Duodenal mucosa (tissue), 2 donors: ENCODE results near the gene PATJ.

Source experiments
- H3K27ac ChIP-seq: one replicate; pipeline ENCODE4 v1.7.0; 2013; ENCODE audit warnings: low read depth, low read length
- H3K27me3 ChIP-seq, 2 donors: one replicate each; pipeline ENCODE4 v1.7.0; 2013; ENCODE audit warnings: low read length in 2 of 2, control low read depth in 1 of 2; ENCODE audit not compliant: insufficient read depth in 2 of 2, control insufficient read depth in 1 of 2
- H3K36me3 ChIP-seq, 2 donors: one replicate each; pipeline ENCODE4 v1.7.0; 2013; ENCODE audit warnings: low read length in 2 of 2, control low read depth in 1 of 2; ENCODE audit not compliant: insufficient read depth in 2 of 2, control insufficient read depth in 1 of 2
- H3K4me1 ChIP-seq, 2 donors: one replicate each; pipeline ENCODE4 v1.7.0; 2013; ENCODE audit warnings: low read length in 2 of 2, control low read depth in 1 of 2; ENCODE audit not compliant: insufficient read depth in 2 of 2, control insufficient read depth in 1 of 2
- H3K4me3 ChIP-seq, 2 donors: one replicate each; pipeline ENCODE4 v1.7.0; 2013; ENCODE audit warnings: low read length in 2 of 2, low read depth in 1 of 2
- H3K9ac ChIP-seq, 2 donors: one replicate each; pipeline ENCODE4 v1.7.0; 2013; ENCODE audit warnings: low read length in 2 of 2, low read depth in 1 of 2
- H3K9me3 ChIP-seq, 2 donors: one replicate each; pipeline ENCODE4 v1.7.0; 2013; ENCODE audit warnings: low read length in 2 of 2, control low read depth in 1 of 2; ENCODE audit not compliant: control insufficient read depth in 1 of 2

Gene PATJ

GRCh38 chr1:61997123-61997522 lies 254.8 kb downstream of the PATJ start:
- no peaks in the 10 kb centered on the region for H3K4me1 ChIP-seq
- H3K27me3 ChIP-seq: no peaks in the 10 kb centered on the region
- no peak overlapping the region for H3K27ac ChIP-seq
- no peak overlapping the region for H3K9ac ChIP-seq
- H3K36me3 ChIP-seq: peaks cover 9 to 11% of the 10 kb centered on the region in 2 donors
- H3K9me3 ChIP-seq: no peaks in the 10 kb centered on the region
- H3K4me3 ChIP-seq: no peak overlapping the region

- H3K27ac ChIP-seq: no peak overlapping the region
- H3K36me3 ChIP-seq: peaks cover 0 to 4% of the 10 kb centered on the region in 2 donors
- H3K9me3 ChIP-seq: no peaks in the 10 kb centered on the region
- H3K4me1 ChIP-seq: no peaks in the 10 kb centered on the region
- no peak overlapping the region for H3K4me3 ChIP-seq
- no peak overlapping the region for H3K9ac ChIP-seq
- H3K27me3 ChIP-seq: no peaks in the 10 kb centered on the region
Observed at GRCh38 chr1:62003777-62004176, 261.5 kb downstream of the PATJ start.

GRCh38 chr1:62006690-62007089 lies 264.4 kb downstream of the PATJ start:
- Histone ChIP-seq H3K27me3 (no peaks in the 10 kb centered on the region), H3K4me3 (no peak overlapping the region), H3K9ac (no peak overlapping the region), H3K27ac (no peak overlapping the region), H3K4me1 (no peaks in the 10 kb centered on the region), H3K36me3 (peaks cover 0 to 4% of the 10 kb centered on the region in 2 donors), H3K9me3 (no peaks in the 10 kb centered on the region)

GRCh38 chr1:62011006-62011405 lies 268.7 kb downstream of the PATJ start:
- no peak overlapping the region for H3K27ac ChIP-seq
- H3K27me3 ChIP-seq: no peaks in the 10 kb centered on the region
- peaks cover 0 to 4% of the 10 kb centered on the region in 2 donors for H3K36me3 ChIP-seq
- no peaks in the 10 kb centered on the region for H3K4me1 ChIP-seq
- H3K4me3 ChIP-seq: no peak overlapping the region
- H3K9ac ChIP-seq: no peak overlapping the region
- H3K9me3 ChIP-seq: no peaks in the 10 kb centered on the region

- H3K36me3 ChIP-seq: peaks cover 0 to 4% of the 10 kb centered on the region in 2 donors
- H3K27ac ChIP-seq: no peak overlapping the region
- H3K27me3 ChIP-seq: no peaks in the 10 kb centered on the region
- no peak overlapping the region for H3K9ac ChIP-seq
- H3K9me3 ChIP-seq: no peaks in the 10 kb centered on the region
- no peaks in the 10 kb centered on the region for H3K4me1 ChIP-seq
- no peak overlapping the region for H3K4me3 ChIP-seq
Observed at GRCh38 chr1:62012095-62012494, 269.8 kb downstream of the PATJ start.

GRCh38 chr1:62012836-62013235 lies 270.6 kb downstream of the PATJ start:
- H3K36me3 ChIP-seq: peaks cover 0 to 4% of the 10 kb centered on the region in 2 donors
- no peaks in the 10 kb centered on the region for H3K9me3 ChIP-seq
- no peak overlapping the region for H3K27ac ChIP-seq
- H3K4me3 ChIP-seq: no peak overlapping the region
- no peaks in the 10 kb centered on the region for H3K27me3 ChIP-seq
- no peak overlapping the region for H3K9ac ChIP-seq
- H3K4me1 ChIP-seq: no peaks in the 10 kb centered on the region

- H3K36me3 ChIP-seq: peaks cover 0 to 3% of the 10 kb centered on the region in 2 donors
- no peaks in the 10 kb centered on the region for H3K4me1 ChIP-seq
- no peaks in the 10 kb centered on the region for H3K27me3 ChIP-seq
- H3K9ac ChIP-seq: no peak overlapping the region
- H3K9me3 ChIP-seq: no peaks in the 10 kb centered on the region
- H3K4me3 ChIP-seq: no peak overlapping the region
- no peak overlapping the region for H3K27ac ChIP-seq
Observed at GRCh38 chr1:62013264-62013663, 271.0 kb downstream of the PATJ start.

- H3K27ac ChIP-seq: no peak overlapping the region
- no peak overlapping the region for H3K9ac ChIP-seq
- no peaks in the 10 kb centered on the region for H3K9me3 ChIP-seq
- H3K36me3 ChIP-seq: peaks cover 0 to 6% of the 10 kb centered on the region in 2 donors
- H3K4me1 ChIP-seq: no peaks in the 10 kb centered on the region
- no peak overlapping the region for H3K4me3 ChIP-seq
- no peaks in the 10 kb centered on the region for H3K27me3 ChIP-seq
Observed at GRCh38 chr1:62022382-62022983, 280.2 kb downstream of the PATJ start.

GRCh38 chr1:62024690-62025089 lies 282.4 kb downstream of the PATJ start:
- no peak overlapping the region for H3K9ac ChIP-seq
- no peak overlapping the region for H3K4me3 ChIP-seq
- peaks cover 0 to 3% of the 10 kb centered on the region in 2 donors for H3K36me3 ChIP-seq
- no peaks in the 10 kb centered on the region for H3K27me3 ChIP-seq
- no peak overlapping the region for H3K27ac ChIP-seq
- peaks cover 0 to 6% of the 10 kb centered on the region in 2 donors for H3K9me3 ChIP-seq
- no peaks in the 10 kb centered on the region for H3K4me1 ChIP-seq

GRCh38 chr1:62025154-62025553 lies 282.9 kb downstream of the PATJ start:
- Histone ChIP-seq H3K36me3 (peaks cover 0 to 3% of the 10 kb centered on the region in 2 donors), H3K9me3 (peaks cover 0 to 6% of the 10 kb centered on the region in 2 donors), H3K27me3 (no peaks in the 10 kb centered on the region), H3K4me3 (no peak overlapping the region), H3K9ac (no peak overlapping the region), H3K27ac (no peak overlapping the region), H3K4me1 (no peaks in the 10 kb centered on the region)
